ENCODE data around the gene TACC2.
"Not testable (repeated sequence)": the region's sequence is repeated elsewhere in the genome, so short reads cannot be mapped to it uniquely, and the experiment has no call there.

The TACC2 gene

GRCh38 chr10:122019414-122019975 lies 30.5 kb downstream of the TACC2 start:
- TF ChIP-seq, protein P1, sequence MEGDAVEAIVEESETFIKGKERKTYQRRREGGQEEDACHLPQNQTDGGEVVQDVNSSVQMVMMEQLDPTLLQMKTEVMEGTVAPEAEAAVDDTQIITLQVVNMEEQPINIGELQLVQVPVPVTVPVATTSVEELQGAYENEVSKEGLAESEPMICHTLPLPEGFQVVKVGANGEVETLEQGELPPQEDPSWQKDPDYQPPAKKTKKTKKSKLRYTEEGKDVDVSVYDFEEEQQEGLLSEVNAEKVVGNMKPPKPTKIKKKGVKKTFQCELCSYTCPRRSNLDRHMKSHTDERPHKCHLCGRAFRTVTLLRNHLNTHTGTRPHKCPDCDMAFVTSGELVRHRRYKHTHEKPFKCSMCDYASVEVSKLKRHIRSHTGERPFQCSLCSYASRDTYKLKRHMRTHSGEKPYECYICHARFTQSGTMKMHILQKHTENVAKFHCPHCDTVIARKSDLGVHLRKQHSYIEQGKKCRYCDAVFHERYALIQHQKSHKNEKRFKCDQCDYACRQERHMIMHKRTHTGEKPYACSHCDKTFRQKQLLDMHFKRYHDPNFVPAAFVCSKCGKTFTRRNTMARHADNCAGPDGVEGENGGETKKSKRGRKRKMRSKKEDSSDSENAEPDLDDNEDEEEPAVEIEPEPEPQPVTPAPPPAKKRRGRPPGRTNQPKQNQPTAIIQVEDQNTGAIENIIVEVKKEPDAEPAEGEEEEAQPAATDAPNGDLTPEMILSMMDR (IDR thresholded peaks at IDR 0.05; ENCODE audit: insufficient read depth, missing control alignments) = no peak
- FAIRE-seq (no peak), DNase-seq (ENCODE audit: insufficient read length, low spot score) (no peak)

DNA sequence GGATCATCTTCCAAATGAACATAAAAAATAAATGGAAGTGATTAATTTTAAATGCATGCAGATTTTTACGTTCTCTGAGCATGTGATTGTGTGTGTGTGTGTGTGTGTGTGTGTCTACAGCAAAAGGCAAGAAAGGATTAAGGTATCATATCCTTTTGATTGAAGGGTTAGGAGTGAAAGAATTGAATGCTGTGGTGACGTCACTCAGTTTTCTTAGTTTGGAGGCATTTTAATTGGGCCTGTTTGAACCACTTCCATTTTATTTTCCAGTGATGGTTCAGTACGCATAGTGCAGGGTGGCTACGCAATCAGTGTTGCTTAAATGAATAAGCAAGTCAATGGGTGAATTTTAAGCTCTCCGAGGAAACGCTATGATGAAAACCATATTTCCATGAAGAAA lies 31.3 kb downstream of the TACC2 start:
- DNase-seq (ENCODE audit: insufficient read length, low spot score) (no peak), FAIRE-seq (no peak)
- TF ChIP-seq, protein P1 (IDR thresholded peaks at IDR 0.05; ENCODE audit: insufficient read depth, missing control alignments) = no peak

- FAIRE-seq = no peak
- TF ChIP-seq, protein P1 (IDR thresholded peaks at IDR 0.05; ENCODE audit: insufficient read depth, missing control alignments) = no peak
- DNase-seq (ENCODE audit: insufficient read length, low spot score) = no peak
These were observed 32.4 kb downstream of the TACC2 start for GRCh38 chr10:122021379-122021778.

DNA sequence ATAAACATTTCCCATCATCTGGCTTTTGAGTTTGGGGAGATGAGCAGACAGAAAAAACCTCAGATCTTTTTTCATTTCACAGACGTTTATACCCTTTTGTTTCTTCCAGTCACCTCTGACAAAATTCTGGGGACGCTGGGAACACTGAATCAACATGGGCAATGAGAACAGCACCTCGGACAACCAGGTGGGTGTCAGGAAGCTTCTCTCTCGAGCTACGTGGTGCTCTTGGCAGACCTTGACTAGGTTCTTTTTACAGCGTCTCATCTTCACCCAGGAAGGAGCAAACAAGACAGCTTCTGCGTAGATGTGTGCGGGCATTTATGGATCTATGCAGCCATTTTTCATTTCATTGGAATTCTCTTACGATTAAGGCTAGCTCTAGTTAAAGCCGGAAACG lies 32.9 kb downstream of the TACC2 start:
- FAIRE-seq (no peak), DNase-seq (ENCODE audit: insufficient read length, low spot score) (no peak)
- TF ChIP-seq, protein P1 (IDR thresholded peaks at IDR 0.05; ENCODE audit: insufficient read depth, missing control alignments) = no peak

DNA sequence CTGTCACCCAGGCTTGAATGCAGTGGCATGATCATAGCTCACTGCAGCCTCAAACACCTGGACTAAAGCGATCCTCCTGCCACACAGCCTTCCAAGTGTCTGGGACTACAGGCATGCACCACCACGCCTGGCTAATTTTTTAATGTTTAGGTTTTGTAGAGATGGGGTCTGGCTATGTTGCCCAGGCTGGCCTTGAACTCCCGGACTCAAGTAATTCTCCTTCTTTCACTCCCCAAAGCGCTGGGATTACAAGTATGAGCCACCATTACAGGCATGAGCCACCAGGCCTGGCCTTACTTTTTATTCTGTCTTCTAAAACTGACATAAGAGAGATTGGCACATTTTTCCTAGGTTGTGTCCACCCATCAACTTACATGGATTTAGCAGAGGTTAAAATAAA lies 33.3 kb downstream of the TACC2 start:
- TF ChIP-seq, protein P1 (IDR thresholded peaks at IDR 0.05; ENCODE audit: insufficient read depth, missing control alignments) = no peak
- DNase-seq (ENCODE audit: insufficient read length, low spot score) = no peak
- FAIRE-seq = no peak

DNA sequence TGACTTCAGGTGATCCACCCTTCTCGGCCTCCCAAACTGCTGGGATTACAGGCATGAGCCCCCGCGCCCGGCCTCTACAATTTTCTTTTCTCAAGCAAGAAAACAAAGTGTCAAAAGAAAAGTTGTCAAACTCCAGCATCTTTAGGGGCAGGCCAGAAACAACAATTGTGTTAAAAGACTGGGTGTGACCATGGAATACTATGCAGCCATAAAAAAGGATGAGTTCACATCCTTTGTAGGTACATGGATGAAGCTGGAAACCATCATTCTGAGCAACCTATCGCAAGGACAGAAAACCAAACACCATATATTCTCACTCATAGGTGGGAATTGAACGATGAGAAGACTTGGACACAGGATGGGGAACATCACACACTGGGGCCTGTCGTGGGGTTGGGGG lies 34.3 kb downstream of the TACC2 start:
- FAIRE-seq; DNase-seq (ENCODE audit: insufficient read length, low spot score): not testable (repeated sequence)

DNA sequence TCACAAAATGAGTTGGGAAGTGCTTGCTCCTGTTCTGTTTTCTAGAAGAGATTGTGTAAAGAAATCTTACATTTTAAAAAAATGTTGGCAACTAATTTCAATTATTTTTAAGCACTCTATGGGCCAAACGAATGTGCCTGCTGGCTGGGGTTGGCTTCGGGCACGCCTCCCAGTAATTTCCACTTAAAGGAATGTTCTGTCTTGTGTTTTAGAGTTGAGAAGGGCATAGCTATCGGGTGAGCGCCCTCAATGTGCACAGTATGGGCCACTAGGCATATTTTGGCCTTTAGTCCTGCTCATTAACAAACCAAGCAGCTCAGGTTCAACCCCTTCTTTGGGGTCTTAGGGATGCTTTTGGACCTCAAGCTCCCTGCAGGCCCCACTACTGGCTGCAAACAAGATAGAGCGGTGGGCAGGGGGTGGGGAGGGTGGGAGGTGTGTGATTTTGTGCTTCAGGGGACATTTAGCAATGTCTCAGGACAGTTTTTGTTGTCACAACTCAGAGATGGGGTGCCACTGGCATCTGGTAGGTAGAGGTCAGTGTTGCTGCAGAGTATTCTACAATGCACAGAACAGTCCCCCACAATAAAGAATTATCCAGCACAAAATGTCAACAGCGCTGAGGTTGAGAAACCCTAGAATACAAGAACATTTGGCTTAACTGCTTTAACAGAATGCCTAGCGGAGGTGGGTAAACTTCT lies 40.7 kb downstream of the TACC2 start:
- DNase-seq (ENCODE audit: insufficient read length, low spot score) = no peak
- no peak for FAIRE-seq
- TF ChIP-seq, protein P1 (IDR thresholded peaks at IDR 0.05; ENCODE audit: insufficient read depth, missing control alignments) = no peak

Data from D721Med (cell line).